GM19468 (cell line): Measurements from ENCODE around the gene KANK3.
A peak's percentile ranks its signal among the peaks of the same experiment; 100 is the strongest.
"Not testable (repeated sequence)": the region's sequence is repeated elsewhere in the genome, so short reads cannot be mapped to it uniquely, and the experiment has no call there.

Experiments used
- ATAC-seq: cut with Tn5 transposase; IDR thresholded peaks from one replicate; pipeline ENCODE4 v1.9.1; 2021; ENCODE audit warnings: mild to moderate bottlenecking, moderate library complexity, moderate number of reproducible peaks; ENCODE audit not compliant: unreplicated experiment; ENCODE audit errors: extremely low read depth

The KANK3 gene

GRCh38 chr19:8342684-8343482, at the start of gene KANK3:
KANK3 (minus strand) TSS chr19:8343262; CDS start chr19:8337828, 5,434 bp downstream.
- no peak for ATAC-seq

DNA sequence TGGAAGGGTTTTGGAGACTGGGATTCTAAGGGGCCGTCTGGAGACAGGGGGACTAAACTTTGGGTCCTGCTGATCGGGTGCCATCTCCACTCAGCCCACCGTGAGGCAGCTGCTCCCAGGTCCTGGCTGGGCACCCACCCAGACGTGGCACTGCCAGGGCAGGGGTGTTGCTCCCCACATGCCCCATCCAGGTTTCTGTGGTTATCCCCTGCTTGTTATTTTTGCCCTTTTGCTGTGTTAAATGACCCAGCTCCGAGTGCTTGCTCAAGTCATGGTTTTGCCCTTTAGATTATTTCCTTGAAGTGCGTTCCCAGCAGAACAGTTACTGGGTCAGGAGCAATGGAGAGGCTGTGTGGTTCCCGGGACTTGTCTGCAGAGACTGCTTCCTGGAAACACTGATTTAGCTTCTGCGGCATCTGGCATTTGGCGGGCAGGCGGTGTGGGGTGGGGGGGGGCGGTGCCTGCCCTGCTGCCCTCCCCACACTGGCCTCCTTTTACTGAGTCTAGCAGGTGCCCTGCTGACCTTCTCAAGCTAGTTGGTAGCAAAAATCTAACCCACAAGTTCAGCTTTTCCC, 49.0 kb upstream of the KANK3 start:
- ATAC-seq = no peak

DNA sequence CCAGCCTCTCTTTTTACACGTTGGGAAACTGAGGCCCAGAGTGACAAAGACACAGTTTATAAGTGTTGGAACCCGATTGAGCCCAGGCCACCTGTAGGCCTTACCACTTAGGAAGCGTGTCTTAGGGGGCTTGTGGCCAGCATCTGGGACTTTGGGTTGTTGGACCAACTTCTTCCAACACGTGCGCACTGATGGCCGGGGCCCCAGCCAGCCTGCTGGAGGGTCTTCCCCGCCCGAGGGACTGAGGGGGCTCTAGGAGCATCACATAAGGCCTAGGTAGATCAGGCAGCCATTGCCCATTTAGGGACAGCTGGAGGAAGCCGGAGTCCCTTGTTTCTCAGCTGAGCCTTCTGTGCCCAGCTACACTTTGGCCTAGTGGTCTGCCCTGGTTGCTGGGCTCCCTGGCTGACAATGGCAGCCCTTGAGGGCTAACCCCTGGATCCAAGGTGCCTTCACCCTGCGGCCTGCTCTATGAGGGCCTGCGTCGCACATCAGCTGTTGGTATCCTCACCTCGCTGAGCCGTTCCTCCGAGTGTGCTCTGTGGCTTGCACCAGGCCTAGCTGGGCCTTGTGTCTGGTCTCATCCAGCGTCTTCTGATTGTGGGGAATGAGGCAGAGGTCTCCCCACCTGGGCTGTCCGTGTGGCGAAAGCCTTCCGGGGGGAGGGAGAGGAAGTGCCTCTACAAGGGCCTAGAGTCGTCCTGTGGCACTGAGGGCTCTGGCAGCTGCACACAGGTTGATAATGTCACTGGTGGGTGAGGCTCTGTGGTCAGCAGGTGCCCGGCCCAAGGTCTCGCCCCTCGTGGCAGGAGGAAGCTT, 48.3 kb upstream of the KANK3 start:
- ATAC-seq = no peak

DNA sequence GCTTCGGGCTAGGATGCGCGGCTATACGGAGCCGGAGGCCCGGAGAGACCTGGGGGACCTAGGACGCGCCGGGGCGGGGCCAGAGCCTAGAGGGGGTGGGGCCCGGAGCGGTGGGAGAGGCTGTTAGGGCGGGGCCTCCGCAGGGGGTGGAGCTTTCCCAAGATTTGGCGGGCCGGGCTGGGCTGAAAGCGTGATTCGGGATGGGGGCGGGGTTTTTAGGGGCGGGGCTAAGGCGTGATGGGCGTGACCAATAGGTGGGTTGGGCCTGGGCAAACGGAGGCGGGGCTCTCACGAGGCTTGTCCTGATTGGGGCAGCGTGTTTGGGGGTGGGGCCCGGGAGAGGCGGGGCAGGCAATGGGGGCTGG, 47.5 kb upstream of the KANK3 start:
- ATAC-seq = no peak

GRCh38 chr19:8389891-8390616, 47.0 kb upstream of the KANK3 start, which contains the start of gene RAB11B:
RAB11B (plus strand) TSS chr19:8390360; CDS start chr19:8390417, 57 bp downstream.
- peak; percentile 89 for ATAC-seq

GRCh38 chr19:8388612-8388958, 45.5 kb upstream of the KANK3 start:
- no peak for ATAC-seq

- no peak for ATAC-seq
Observed at GRCh38 chr19:8387688-8388611, 44.9 kb upstream of the KANK3 start.

GRCh38 chr19:8386990-8387389, 43.9 kb upstream of the KANK3 start:
- no peak for ATAC-seq

- not testable (repeated sequence) for ATAC-seq
Observed at GRCh38 chr19:8386419-8386818, 43.4 kb upstream of the KANK3 start.

GRCh38 chr19:8385566-8385965, 42.5 kb upstream of the KANK3 start:
- ATAC-seq = not testable (repeated sequence)

DNA sequence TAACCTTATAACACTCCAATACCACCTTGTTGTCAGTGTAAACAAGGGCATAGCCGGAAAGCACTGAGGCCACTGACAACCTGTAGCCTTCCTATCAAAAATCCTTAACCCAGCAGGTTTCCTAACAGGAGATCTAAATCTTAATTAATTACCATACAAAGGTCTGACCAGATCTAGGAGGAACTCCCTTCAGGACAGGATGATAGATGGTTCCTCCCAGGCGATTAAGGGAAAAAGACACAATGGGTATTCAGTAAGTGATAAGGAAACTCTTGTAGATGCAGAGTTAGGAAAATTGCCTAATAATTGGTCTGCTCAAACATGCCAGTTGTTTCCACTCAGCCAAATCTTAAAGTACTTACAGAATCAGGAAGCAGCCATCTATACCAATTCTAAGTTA, 42.0 kb upstream of the KANK3 start:
- ATAC-seq = not testable (repeated sequence)

DNA sequence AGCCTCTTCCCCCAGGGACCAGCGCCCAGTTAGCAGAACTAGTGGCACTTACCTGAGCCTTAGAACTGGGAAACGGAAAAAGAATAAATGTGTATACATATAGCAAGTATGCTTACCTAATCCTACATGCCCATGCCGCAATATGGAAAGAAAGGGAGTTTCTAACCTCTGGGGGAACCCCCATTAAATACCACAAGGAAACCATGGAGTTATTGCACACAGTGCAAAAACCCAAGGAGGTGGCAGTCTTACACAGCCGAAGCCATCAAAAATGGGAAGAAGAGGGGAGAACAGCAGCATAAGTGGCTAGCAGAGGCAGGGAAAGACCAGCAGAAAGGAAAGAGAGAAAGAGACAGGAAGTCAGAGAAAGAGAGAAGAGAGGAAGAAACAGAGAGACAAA, 41.5 kb upstream of the KANK3 start:
- not testable (repeated sequence) for ATAC-seq

DNA sequence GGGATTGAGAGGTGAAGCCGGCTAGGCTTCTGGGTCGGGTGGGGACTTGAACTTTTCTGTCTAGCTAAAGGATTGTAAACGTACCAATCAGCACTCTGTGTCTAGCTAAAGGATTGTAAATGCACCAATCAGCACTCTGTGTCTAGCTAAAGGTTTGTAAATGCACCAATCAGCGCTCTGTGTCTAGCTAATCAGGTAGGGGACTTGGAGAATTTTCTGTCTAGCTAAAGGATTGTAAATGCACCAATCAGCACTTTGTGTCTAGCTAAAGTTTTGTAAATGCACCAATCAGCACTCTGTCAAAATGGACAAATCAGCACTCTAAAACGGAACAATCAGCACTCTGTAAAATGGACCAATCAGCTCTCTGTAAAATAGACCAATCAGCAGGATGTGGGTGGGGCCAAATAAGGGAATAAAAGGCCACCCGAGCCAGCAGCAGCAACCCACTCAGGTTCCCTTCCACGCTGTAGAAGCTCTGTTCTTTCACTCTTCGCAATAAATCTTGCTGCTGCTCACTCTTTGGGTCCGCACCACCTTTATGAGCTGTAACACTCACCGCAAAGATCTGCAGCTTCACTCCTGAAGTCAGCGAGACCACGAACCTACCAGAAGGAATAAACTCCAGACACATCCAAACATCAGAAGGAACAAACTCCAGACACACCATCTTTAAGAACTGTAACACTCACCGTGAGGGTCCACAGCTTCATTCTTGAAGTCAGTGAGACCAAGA, 36.3 kb upstream of the KANK3 start:
- not testable (repeated sequence) for ATAC-seq

- no peak for ATAC-seq
Observed at GRCh38 chr19:8377598-8377997, 34.5 kb upstream of the KANK3 start.

GRCh38 chr19:8376373-8376974, 33.4 kb upstream of the KANK3 start:
- not testable (repeated sequence) for ATAC-seq

DNA sequence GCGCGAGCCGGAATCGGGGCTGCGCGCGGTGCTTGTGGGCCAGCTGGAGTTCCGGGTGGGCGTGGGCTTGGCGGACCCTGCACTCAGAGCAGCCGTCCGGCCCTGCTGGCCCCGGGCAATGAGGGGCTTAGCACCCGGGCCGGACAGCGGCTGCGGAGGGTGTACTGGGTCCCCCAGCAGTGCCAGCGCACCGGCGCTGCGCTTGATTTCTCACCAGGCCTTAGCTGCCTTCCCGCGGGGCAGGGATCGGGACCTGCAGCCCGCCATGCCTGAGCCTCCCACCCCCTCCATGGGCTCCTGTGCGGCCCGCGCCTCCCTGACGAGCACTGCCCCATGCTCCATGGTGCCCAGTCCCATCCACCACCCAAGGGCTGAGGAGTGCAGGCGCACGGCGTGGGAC, 32.7 kb upstream of the KANK3 start:
- not testable (repeated sequence) for ATAC-seq

DNA sequence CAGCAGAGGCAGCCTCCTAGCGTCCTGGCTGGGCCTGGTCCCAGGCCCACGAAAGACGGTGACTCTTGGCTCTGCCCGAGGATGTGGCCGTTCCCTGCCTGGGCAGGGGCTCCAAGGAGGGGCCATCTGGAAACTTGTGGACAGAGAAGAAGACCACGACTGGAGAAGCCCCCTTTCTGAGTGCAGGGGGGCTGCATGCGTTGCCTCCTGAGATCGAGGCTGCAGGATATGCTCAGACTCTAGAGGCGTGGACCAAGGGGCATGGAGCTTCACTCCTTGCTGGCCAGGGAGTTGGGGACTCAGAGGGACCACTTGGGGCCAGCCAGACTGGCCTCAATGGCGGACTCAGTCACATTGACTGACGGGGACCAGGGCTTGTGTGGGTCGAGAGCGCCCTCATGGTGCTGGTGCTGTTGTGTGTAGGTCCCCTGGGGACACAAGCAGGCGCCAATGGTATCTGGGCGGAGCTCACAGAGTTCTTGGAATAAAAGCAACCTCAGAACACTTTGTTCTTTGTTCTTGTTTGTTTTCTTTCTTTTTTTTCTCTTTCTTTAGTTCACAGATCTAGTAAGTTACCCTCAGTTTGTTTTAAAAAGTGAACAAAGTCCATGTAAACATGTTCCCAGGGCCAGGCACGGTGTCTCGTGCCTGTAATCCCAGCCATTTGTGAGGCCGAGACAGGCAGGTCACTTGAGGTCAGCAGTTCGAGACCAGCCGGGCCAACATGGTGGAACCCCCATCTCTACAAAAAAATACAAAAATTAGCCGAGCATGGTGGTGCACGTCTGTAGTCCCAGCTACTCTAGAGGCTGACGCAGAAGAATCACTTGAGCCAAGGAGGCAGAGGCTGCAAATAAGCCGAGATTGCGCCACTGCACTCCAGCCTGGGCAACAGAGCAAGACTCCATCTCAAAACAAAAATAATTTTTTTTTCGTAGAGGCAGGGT, 31.1 kb upstream of the KANK3 start:
- no peak for ATAC-seq
